HCT116 (cell line): ENCODE measurements around the gene IL6ST. TPM values are rescaled to one million over a fixed set of nuclear protein-coding genes. Genes with fewer than 3 reads are reported as not detected.

ENCODE experiments used
- ATAC-seq: fragments of 200-7000 bp; cut with Tn5 transposase; 2 replicates; pipeline ENCODE4 v1.9.1; 2020; ENCODE audit warnings: mild to moderate bottlenecking, moderate library complexity
- BruUV-seq: library from RNA; stranded (reverse); fragments of 400-500 nt; replicated peaks from 2 replicates; lab custom pipeline; 2021; lab: Mats Ljungman, UMichigan
- CTCF ChIA-PET: fragments of 300-600 bp; sonication (Branson Sonifier 250); formaldehyde crosslinking; loops from one replicate; lab custom pipeline; 2021; ENCODE audit warnings: antibody characterized with exemption; lab: Charles Lee
- POLR2A ChIA-PET: fragments of 300-600, 350-600 bp; sonication (Branson Sonifier 250); formaldehyde crosslinking; loops from one replicate; lab custom pipeline; 2021; ENCODE audit warnings: antibody characterized with exemption; lab: Charles Lee
- RAD21 ChIA-PET, 2 experiments: fragments of 300-600 bp; sonication (Branson Sonifier 250); formaldehyde crosslinking; loops; one replicate each; lab custom pipeline; 2023; ENCODE audit warnings: low total read pairs in 2 of 2; ENCODE audit not compliant: uncharacterized antibody in 2 of 2, unreplicated experiment in 2 of 2, low non-redundant PET in 1 of 2; lab: Charles Lee
- DNase-seq: peaks from one replicate; pipeline ENCODE4 v3.0.0-alpha.2; 2010; ENCODE audit warnings: low read depth, low spot score
- H2AFZ ChIP-seq: fragments of 200-600 bp; shearing (Covaris generic), sonication (generic); 2 replicates; pipeline ENCODE4 v1.6.1; 2017; ENCODE audit warnings: low read depth, mixed run types, mixed read lengths, antibody characterized with exemption, low read length; ENCODE audit not compliant: poor library complexity, severe bottlenecking
- H3K27ac ChIP-seq: 2 replicates; pipeline ENCODE4 v1.5.1; 2012; ENCODE audit warnings: low read depth, low read length
- H3K27me3 ChIP-seq: fragments of 200-600 bp; sonication (generic); 2 replicates; pipeline ENCODE4 v1.6.1; 2016; ENCODE audit warnings: mixed run types, low read length, mixed read lengths; ENCODE audit not compliant: insufficient read depth
- H3K36me3 ChIP-seq, 2 experiments: fragments of 200-500 bp in 1 of 2; fragments of 200-600 bp in 1 of 2; sonication (Bioruptor generic) in 1 of 2; sonication (generic) in 1 of 2; 2 replicates each; pipeline versions ENCODE4 v1.5.1 to v1.6.1; 2014 to 2016; ENCODE audit warnings: low read length in 2 of 2, inconsistent platforms in 1 of 2, mixed read lengths in 1 of 2, mixed run types in 1 of 2; ENCODE audit not compliant: insufficient read depth in 2 of 2, control insufficient read depth in 1 of 2
- H3K4me1 ChIP-seq, 2 experiments: fragments of 200-600 bp in 1 of 2; sonication (generic) in 1 of 2; 2 replicates each; pipeline versions ENCODE4 v1.5.1 to v1.6.1; 2012 to 2017; ENCODE audit warnings: low read length in 2 of 2, inconsistent platforms in 1 of 2, mild to moderate bottlenecking in 1 of 2, mixed read lengths in 1 of 2, mixed run types in 1 of 2, moderate library complexity in 1 of 2; ENCODE audit not compliant: insufficient read depth in 2 of 2, control insufficient read depth in 1 of 2
- H3K4me2 ChIP-seq: fragments of 200-600 bp; sonication (generic); 2 replicates; pipeline ENCODE4 v1.6.1; 2017; ENCODE audit warnings: mixed run types, low read length, mixed read lengths
- H3K4me3 ChIP-seq, 2 experiments: fragments of 200-600 bp in 1 of 2; sonication (generic) in 1 of 2; replicated peaks in 1 of 2; 2 replicates each; pipeline ENCODE4 v1.5.1; 2011 to 2016; ENCODE audit warnings: low read length in 2 of 2, control low read depth in 1 of 2, low read depth in 1 of 2, mild to moderate bottlenecking in 1 of 2, mixed read lengths in 1 of 2, mixed run types in 1 of 2
- H3K79me2 ChIP-seq: fragments of 200-600 bp; sonication (generic); 2 replicates; pipeline ENCODE4 v1.6.1; 2017; ENCODE audit warnings: mild to moderate bottlenecking, mixed run types, low read length, moderate library complexity, mixed read lengths; ENCODE audit not compliant: insufficient read depth
- H3K9ac ChIP-seq: fragments of 200-600 bp; sonication (generic); 2 replicates; pipeline ENCODE4 v1.6.1; 2016; ENCODE audit warnings: low read length, mixed read lengths
- H3K9me2 ChIP-seq: fragments of 200-600 bp; sonication (generic), shearing (Covaris generic); 2 replicates; pipeline ENCODE4 v1.6.1; 2017; ENCODE audit warnings: mixed run types, mild to moderate bottlenecking, moderate library complexity; ENCODE audit not compliant: insufficient read depth
- H3K9me3 ChIP-seq, 2 experiments: fragments of 200-500 bp in 1 of 2; fragments of 200-600 bp in 1 of 2; sonication (Bioruptor generic) in 1 of 2; sonication (generic) in 1 of 2; 2 replicates each; pipeline ENCODE4 v1.6.1; 2014 to 2017; ENCODE audit warnings: low read length in 2 of 2, mixed read lengths in 2 of 2, inconsistent platforms in 1 of 2, low read depth in 1 of 2, mild to moderate bottlenecking in 1 of 2, mixed run types in 1 of 2, moderate library complexity in 1 of 2; ENCODE audit not compliant: control insufficient read depth in 1 of 2, insufficient read depth in 1 of 2
- H4K20me1 ChIP-seq: fragments of 200-600 bp; sonication (generic), shearing (Covaris generic); 2 replicates; pipeline ENCODE4 v1.6.1; 2017; ENCODE audit warnings: mixed run types, mild to moderate bottlenecking, moderate library complexity; ENCODE audit not compliant: insufficient read depth
- CBX3 ChIP-seq: IDR thresholded peaks from 2 replicates; pipeline ENCODE4 v1.6.1; 2012; ENCODE audit warnings: low read depth
- EGR1 ChIP-seq: IDR thresholded peaks from 2 replicates; pipeline ENCODE4 v1.6.1; 2012; ENCODE audit warnings: low read depth
- ELF1 ChIP-seq: IDR thresholded peaks from 2 replicates; pipeline ENCODE4 v1.6.1; 2012; ENCODE audit warnings: low read depth, borderline replicate concordance
- EZH2 ChIP-seq: fragments of 200-600 bp; sonication (generic); IDR thresholded peaks from 2 replicates; pipeline ENCODE4 v1.6.1; 2017; ENCODE audit warnings: antibody characterized with exemption, mixed run types
- EZH2phosphoT487 ChIP-seq: fragments of 200-600 bp; IDR thresholded peaks from 2 replicates; pipeline ENCODE4 v1.6.1; 2018; ENCODE audit warnings: antibody characterized with exemption, borderline replicate concordance
- FOSL1 ChIP-seq: IDR thresholded peaks from 2 replicates; pipeline ENCODE4 v1.6.1; 2012; ENCODE audit warnings: low read depth
- JUND ChIP-seq: IDR thresholded peaks from 2 replicates; pipeline ENCODE4 v1.6.1; 2012
- MAX ChIP-seq: IDR thresholded peaks from 2 replicates; pipeline ENCODE4 v1.6.1; 2012
- POLR2AphosphoS5 ChIP-seq: IDR thresholded peaks from 2 replicates; pipeline ENCODE4 v1.6.1; 2011; ENCODE audit warnings: mild to moderate bottlenecking, low read depth, low read length, moderate library complexity
- RAD21 ChIP-seq: IDR thresholded peaks from 2 replicates; pipeline ENCODE4 v1.6.1; 2012; ENCODE audit warnings: low read depth, mild to moderate bottlenecking
- REST ChIP-seq: IDR thresholded peaks from 2 replicates; pipeline ENCODE4 v1.6.1; 2012; ENCODE audit warnings: low read depth
- SP1 ChIP-seq: IDR thresholded peaks from 2 replicates; pipeline ENCODE4 v1.6.1; 2012; ENCODE audit warnings: low read depth
- SRF ChIP-seq: IDR thresholded peaks from 2 replicates; pipeline ENCODE4 v1.6.1; 2012; ENCODE audit warnings: low read depth
- TCF7L2 ChIP-seq: IDR thresholded peaks from 2 replicates; pipeline ENCODE4 v1.7.0; 2011; ENCODE audit warnings: borderline replicate concordance, inconsistent platforms; ENCODE audit not compliant: insufficient read depth, insufficient read length; ENCODE audit errors: extremely low read depth
- ZFX ChIP-seq: fragments of 450-650 bp; IDR thresholded peaks from 2 replicates; pipeline ENCODE4 v1.6.1; 2017
- intact Hi-C: fragments of 100-400 bp; cut with micrococcal nuclease; formaldehyde crosslinking; loops from 2 replicates; pipeline ENCODE4 v1.10.0; 2022
- total RNA-seq: library from RNA; stranded (reverse); gene quantifications from one replicate; pipeline ENCODE4 v1.2.1, GENCODE V29; 2021; ENCODE audit not compliant: unreplicated experiment

The IL6ST gene
- total RNA-seq, 1 experiment from 2014 or later = 26.5 TPM

GRCh38 chr5:55896663-55897062, 98.1 kb downstream of the IL6ST start:
- H3K9me3 ChIP-seq = no peaks in the 10 kb centered on the region
- BruUV-seq = no TSS peak
- no peak overlapping the region for H3K4me2 ChIP-seq
- H3K36me3 ChIP-seq = no peaks in the 10 kb centered on the region
- CTCF ChIA-PET = no interaction called here
- no peak for DNase-seq
- no peak overlapping the region for H3K4me3 ChIP-seq
- H2AFZ ChIP-seq = no peak overlapping the region
- no peak overlapping the region for H3K9ac ChIP-seq
- POLR2A ChIA-PET = no interaction called here
- no peaks in the 10 kb centered on the region for H4K20me1 ChIP-seq
- ATAC-seq = no peak
- H3K27me3 ChIP-seq = no peaks in the 10 kb centered on the region
- TF ChIP-seq JUND = no peak
- no peak for TF ChIP-seq MAX
- TF ChIP-seq FOSL1 = no peak
- TF ChIP-seq RAD21 = no peak
- TF ChIP-seq ZFX = no peak
- no peak for TF ChIP-seq SP1
- no peak for TF ChIP-seq TCF7L2
- TF ChIP-seq CBX3 = no peak
- TF ChIP-seq EZH2phosphoT487 = no peak
- TF ChIP-seq SRF = no peak
- no peak for TF ChIP-seq POLR2AphosphoS5
- TF ChIP-seq ELF1 = no peak
- no peak for TF ChIP-seq EGR1
- no peak for TF ChIP-seq EZH2
- no peak for TF ChIP-seq REST
- intact Hi-C loops = no loop called here
- no peak overlapping the region for H3K27ac ChIP-seq
- H3K79me2 ChIP-seq = no peaks in the 10 kb centered on the region
- H3K9me2 ChIP-seq = no peaks in the 10 kb centered on the region
- H3K4me1 ChIP-seq = peaks cover 0 to 4% of the 10 kb centered on the region in 2 experiments; a peak in 1 of 4 replicates
- RAD21 ChIA-PET = no interaction called here
